Measurements from ENCODE around the gene PRRT1B.

Gene PRRT1B

GRCh38 chr9:131545003-131545785 is at the start of gene PRRT1B:
TSS of gene PRRT1B (plus strand) at chr9:131545523. CDS start at chr9:131545616, 93 bp downstream.
- TF ChIP-seq, protein P1, sequence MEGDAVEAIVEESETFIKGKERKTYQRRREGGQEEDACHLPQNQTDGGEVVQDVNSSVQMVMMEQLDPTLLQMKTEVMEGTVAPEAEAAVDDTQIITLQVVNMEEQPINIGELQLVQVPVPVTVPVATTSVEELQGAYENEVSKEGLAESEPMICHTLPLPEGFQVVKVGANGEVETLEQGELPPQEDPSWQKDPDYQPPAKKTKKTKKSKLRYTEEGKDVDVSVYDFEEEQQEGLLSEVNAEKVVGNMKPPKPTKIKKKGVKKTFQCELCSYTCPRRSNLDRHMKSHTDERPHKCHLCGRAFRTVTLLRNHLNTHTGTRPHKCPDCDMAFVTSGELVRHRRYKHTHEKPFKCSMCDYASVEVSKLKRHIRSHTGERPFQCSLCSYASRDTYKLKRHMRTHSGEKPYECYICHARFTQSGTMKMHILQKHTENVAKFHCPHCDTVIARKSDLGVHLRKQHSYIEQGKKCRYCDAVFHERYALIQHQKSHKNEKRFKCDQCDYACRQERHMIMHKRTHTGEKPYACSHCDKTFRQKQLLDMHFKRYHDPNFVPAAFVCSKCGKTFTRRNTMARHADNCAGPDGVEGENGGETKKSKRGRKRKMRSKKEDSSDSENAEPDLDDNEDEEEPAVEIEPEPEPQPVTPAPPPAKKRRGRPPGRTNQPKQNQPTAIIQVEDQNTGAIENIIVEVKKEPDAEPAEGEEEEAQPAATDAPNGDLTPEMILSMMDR (conservative IDR thresholded peaks at IDR 0.05) = no peak
- TF ChIP-seq ZFX (IDR thresholded peaks at IDR 0.05) = no peak
- peak within 1 kb of the TSS; percentile 60 for H3K27ac ChIP-seq

DNA sequence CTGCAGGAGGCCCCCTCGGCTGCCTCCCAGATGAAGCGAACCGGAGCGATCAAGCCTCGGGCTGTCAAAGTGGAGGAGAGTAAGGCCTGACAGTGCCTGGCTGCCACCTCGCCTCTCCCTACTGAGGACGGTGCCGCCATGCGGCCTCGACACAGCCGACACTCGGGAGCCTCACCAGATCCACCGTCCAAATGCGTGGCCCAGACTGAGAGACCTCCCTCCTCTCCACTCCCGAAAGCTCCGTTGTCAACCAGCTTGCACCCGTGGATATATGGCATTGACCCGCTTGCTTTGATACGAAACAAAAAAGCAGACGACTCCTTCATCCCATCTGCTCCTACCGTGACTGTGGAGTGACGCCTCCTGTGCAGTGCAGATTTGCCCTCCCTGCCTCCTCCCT is 49.5 kb upstream of the PRRT1B start:
- no peak overlapping the region for H3K27ac ChIP-seq
- TF ChIP-seq, protein P1 (conservative IDR thresholded peaks at IDR 0.05) = no peak
- no peak for TF ChIP-seq ZFX (IDR thresholded peaks at IDR 0.05)

DNA sequence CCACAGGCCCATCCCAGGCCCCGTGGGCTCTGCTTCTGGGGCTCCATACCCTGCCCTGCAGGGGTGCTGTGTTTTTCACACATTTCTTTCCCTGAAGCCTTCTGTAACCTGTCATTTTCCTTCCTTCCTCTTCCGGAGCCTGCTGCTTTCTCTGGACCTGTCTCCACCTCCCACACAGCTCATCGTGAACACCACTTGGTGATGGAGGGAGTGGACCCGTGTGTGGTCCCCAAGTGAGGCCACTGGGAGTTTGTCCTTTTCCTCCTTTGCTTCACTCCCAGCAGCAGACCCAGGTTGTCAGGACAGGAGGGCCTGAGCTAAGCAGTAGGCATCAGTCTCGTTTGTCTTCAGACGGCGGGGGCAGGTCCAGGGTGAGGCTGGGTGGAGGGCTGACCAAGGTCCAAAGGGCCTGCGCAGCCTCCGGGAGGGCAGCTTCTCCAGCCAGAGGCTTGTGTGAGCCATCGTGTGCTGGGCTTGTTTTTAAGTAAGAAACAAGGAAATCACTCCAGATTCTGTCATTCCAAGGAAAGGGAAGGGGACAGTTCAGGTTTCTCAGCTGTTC is 48.4 kb upstream of the PRRT1B start:
- TF ChIP-seq, protein P1 (conservative IDR thresholded peaks at IDR 0.05) = no peak
- TF ChIP-seq ZFX (IDR thresholded peaks at IDR 0.05) = no peak
- H3K27ac ChIP-seq = no peak overlapping the region

- H3K27ac ChIP-seq = no peak overlapping the region
These were observed 46.0 kb upstream of the PRRT1B start for GRCh38 chr9:131499254-131499767.

GRCh38 chr9:131500377-131500776 is 44.9 kb upstream of the PRRT1B start:
- H3K27ac ChIP-seq = no peak overlapping the region
- TF ChIP-seq, protein P1 (conservative IDR thresholded peaks at IDR 0.05) = no peak
- no peak for TF ChIP-seq ZFX (IDR thresholded peaks at IDR 0.05)

More at GRCh38 chr9:131499254-131499767, 46.0 kb upstream of the PRRT1B start:
- TF ChIP-seq ZFX (IDR thresholded peaks at IDR 0.05) = no peak
- TF ChIP-seq, protein P1 (conservative IDR thresholded peaks at IDR 0.05) = no peak

GRCh38 chr9:131500939-131501541 is 44.3 kb upstream of the PRRT1B start:
- H3K27ac ChIP-seq = no peak overlapping the region
- TF ChIP-seq ZFX (IDR thresholded peaks at IDR 0.05) = no peak
- TF ChIP-seq, protein P1 (conservative IDR thresholded peaks at IDR 0.05) = no peak
